GM13977 (cell line): Measurements from ENCODE around the gene CCDC69.
"Not testable (repeated sequence)": the region's sequence is repeated elsewhere in the genome, so short reads cannot be mapped to it uniquely, and the experiment has no call there.

Source experiments
- DNase-seq: peaks from one replicate; pipeline ENCODE4 v3.0.0; 2012; ENCODE audit warnings: low spot score
- in situ Hi-C: fragments of 300-500 bp; cut with MboI; formaldehyde crosslinking; loops from one replicate; pipeline ENCODE4 v1.12.0; 2022; ENCODE audit warnings: low sequenced_read_pairs, low pct_unique_long_range_greater_than_20kb, mixed read lengths, inconsistent platforms; ENCODE audit not compliant: unreplicated experiment
- TF ChIP-seq, protein P1 (sequence below): IDR thresholded peaks from 2 replicates; pipeline ENCODE4 v1.5.1; 2012; ENCODE audit warnings: mild to moderate bottlenecking, control low read depth; ENCODE audit not compliant: insufficient read depth; ENCODE audit errors: extremely low read depth, missing control alignments

Gene CCDC69

DNA sequence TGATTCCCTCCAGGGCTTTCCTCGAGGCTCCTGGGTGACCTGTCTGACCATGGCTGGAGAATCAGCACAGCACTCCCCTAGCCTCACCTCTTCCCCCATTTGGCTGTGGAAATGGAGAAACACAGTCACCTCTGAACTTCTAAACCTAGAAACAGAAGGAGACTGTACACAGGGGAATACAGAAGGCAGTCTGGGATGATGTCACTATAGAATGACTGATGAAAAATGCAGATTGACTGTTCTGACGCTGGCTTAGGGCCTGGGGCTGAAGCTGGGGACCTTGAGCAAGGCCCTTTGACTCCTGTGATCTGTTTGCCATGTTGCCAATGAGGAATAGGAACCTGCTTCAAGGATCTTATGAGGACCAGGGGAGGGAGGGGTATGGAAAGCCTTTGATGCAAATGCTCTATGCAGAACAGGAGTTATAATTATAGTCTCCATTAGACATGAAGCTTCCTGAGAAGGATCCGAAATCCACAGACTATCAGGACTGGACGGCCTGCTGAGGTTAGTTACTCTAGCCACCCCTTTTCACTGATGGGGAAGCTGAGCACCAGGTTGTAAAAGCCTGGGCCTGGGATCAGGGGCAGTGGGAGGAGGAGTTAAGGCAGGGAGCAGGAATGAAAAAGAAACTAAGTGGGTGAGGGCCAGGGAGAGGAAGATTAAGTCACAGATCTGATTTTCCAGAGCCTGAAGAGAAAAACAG is 41.9 kb downstream of the CCDC69 start:
- TF ChIP-seq, protein P1, sequence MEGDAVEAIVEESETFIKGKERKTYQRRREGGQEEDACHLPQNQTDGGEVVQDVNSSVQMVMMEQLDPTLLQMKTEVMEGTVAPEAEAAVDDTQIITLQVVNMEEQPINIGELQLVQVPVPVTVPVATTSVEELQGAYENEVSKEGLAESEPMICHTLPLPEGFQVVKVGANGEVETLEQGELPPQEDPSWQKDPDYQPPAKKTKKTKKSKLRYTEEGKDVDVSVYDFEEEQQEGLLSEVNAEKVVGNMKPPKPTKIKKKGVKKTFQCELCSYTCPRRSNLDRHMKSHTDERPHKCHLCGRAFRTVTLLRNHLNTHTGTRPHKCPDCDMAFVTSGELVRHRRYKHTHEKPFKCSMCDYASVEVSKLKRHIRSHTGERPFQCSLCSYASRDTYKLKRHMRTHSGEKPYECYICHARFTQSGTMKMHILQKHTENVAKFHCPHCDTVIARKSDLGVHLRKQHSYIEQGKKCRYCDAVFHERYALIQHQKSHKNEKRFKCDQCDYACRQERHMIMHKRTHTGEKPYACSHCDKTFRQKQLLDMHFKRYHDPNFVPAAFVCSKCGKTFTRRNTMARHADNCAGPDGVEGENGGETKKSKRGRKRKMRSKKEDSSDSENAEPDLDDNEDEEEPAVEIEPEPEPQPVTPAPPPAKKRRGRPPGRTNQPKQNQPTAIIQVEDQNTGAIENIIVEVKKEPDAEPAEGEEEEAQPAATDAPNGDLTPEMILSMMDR = no peak
- DNase-seq = no peak
- in situ Hi-C loops = no loop called here

DNA sequence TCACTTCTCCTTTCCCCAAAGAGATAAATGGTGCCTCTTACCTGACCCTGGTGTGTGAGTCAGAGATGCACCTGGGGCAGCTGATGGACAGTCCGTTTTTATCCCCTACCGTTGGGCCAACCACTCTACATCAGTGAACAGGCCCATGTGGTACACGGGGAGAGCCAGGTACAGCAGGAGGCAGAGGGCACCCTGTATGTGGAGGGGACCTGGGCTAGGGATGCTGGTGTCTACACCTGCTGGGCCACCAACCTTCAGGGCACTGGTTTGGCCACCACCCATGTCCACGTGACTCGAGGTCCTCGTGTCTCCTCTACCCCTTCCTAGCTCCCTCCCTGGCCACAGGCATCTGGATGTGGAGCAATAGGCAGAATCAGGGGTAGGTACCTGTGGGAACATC is 43.6 kb downstream of the CCDC69 start:
- in situ Hi-C loops = no loop called here
- TF ChIP-seq, protein P1 = no peak
- no peak for DNase-seq

DNA sequence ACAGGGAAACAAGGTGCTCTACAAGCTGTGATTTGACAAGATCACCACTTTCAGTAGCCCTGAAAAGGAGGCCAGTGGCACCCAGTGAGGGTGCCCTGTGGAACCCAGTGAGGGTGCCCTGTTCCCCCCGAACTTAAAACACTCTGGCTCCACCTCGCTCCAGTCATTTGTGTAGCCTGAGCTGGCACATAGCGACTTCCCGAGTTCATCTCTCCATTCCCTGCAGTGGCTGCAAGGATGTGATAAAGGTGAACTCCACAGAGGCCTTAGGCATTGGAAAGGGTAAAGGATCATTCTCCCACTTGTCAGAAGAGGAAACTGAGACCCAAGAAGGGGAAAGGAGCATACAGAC is 44.4 kb downstream of the CCDC69 start:
- no peak for DNase-seq
- in situ Hi-C loops = no loop called here
- TF ChIP-seq, protein P1 = no peak

DNA sequence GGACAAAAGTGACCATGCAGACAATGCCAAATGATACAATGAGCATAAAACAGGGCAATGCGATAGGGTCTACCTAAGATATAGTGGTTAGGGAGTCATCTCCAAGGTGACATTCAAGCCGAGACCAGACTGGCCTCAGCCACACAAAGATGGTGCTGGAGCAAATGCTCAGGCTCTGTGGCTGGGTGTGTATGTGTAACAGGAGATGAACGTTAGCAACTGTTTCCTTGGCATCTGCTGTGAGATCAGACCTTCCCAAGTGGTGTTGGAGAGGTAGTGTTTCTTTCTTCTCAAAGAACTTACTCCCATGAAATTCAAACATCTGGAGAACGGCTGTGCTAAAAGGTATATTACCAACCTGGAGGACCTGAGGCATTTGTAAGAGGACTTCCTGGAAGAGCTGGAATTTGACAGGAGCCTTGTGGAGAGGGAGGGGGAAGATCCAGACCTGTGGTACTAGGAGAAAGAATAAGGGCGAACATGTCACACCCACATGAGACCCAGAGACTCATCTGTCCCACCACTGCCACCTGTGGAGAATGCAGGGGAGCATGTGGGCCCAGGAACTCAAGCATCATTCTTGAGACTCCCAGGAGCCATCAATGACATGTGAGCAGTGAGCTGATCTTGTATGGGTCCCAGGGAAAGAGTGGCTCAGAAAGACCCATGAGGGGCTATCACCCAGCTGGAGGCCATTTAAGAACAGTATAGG is 45.0 kb downstream of the CCDC69 start:
- in situ Hi-C loops = no loop called here
- no peak for DNase-seq
- TF ChIP-seq, protein P1 = no peak

DNA sequence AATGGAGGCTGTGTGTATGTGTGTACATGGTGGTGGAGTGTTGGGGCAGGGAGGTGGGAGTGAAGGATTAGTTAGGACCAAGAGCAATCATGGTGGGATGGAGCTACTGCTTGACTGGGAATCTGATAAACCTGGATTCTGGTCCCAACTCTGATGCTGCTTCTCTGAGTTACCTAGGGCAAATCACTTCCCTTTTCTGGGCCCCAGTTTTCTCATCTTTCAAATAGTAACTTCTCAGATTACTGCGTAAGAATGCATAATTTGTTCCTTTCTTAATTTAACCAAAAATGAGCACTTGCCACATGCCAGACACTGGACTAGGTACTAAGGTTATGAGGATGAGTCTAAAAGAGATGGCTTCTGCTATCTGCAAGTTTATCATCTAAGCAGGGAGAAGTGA is 45.5 kb downstream of the CCDC69 start:
- TF ChIP-seq, protein P1 = no peak
- DNase-seq = no peak
- in situ Hi-C loops = no loop called here

DNA sequence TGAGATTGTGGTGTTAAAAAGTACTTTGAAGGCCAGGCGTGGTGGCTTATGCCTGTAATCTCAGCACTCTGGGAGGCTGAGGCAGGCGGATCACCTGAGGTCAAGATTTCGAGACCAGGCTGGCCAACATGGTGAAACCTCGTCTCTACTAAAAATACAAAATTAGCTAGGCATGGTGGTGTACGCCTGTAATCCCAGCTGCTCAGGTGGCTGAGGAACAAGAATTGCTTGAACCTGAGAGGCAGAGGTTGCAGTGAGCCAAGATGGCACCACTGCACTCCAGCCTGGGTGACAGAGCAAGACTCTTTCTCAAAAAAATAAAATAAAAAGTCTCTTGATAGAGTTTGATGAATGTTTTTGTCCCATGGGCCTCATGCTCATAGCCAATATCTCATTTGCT is 47.6 kb downstream of the CCDC69 start:
- in situ Hi-C loops, DNase-seq: not testable (repeated sequence)

DNA sequence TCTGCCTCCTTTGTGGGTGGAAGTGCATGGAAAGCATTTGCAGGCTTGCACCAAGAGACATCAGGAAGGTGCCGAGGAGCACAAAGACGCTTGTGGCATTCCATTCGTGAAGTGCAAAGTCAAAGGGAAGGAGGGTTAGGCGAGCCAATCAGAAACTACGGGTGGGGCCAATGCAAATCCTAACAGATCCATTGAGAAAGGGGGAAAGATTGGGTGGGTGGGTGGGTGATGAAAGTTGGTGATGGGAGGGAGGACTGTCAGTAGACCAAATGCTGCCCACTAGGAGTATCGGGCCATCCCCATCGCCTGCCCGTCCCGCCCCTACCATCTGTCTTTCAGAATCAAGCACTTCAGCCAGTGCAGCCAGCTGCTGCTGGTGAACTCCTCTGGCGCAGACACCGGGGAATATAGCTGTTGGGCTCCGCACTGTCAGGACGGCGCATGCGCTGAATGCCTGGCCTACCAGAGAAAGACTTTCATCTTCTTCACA is 49.2 kb downstream of the CCDC69 start:
- in situ Hi-C loops = no loop called here
- TF ChIP-seq, protein P1 = no peak
- DNase-seq = no peak
